CD4-positive, alpha-beta T cell treated with Interleukin-17A for 4 hours (primary cell): Measurements from ENCODE around the gene TPCN1.

Source experiments
- DNase-seq: peaks from one replicate; pipeline ENCODE4 v3.0.0-alpha.2; 2020; ENCODE audit warnings: mixed read lengths

The TPCN1 gene

DNA sequence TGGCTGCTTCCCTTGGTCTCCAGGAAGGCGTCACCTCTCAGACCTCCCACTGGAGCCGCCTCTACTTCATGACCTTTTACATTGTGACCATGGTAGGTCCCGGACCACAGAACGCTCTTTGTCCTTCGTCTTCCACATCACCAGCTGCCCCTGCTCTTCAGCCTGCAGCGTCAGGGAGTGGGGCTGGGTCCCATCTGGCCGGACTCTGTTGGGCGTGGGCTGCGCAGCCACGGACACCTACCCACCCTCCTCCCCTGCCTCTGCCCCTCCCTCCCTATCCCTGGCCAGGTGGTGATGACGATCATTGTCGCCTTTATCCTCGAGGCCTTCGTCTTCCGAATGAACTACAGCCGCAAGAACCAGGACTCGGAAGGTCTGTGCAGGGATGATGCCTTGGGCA is 70.3 kb downstream of the TPCN1 start:
- DNase-seq, result no peak

DNA sequence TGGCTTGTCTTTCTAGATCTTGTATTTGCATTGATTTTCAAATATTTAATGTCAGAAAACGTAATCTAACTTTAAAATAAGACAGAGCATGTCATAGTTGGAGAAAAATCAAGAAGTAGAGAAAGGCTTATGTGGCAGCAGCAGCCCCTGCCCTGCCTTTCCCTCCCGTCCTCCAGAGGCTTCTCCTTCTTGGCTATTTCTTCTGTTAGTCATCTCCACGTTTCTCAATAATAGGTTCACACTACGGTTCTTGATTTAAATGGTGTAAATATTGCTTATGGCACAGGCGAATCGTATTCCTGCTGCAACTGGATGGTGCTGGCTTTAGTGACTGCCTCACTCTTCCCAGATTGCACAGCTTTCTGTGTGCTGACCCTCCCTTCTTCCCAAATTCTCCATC is 70.8 kb downstream of the TPCN1 start:
- DNase-seq, result no peak

DNA sequence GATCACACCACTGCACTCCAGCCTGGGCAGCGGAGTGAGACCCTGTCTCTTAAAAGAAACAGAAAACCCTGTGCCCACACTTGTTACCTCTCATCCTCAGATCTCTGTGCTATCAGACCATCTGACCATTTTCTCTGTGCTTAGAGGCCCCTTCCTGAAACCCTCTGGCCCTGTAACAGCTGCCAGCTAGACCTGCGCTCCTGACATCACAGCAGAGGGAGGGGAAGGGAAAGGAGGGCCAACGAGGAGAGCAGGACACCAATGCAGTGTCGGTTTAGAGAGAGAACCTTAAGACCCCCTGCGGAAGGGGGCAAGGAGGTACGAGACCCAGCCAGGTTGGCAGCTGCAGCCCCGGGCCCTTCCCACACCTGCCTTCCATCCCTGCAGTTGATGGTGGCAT is 71.3 kb downstream of the TPCN1 start:
- no peak for DNase-seq

DNA sequence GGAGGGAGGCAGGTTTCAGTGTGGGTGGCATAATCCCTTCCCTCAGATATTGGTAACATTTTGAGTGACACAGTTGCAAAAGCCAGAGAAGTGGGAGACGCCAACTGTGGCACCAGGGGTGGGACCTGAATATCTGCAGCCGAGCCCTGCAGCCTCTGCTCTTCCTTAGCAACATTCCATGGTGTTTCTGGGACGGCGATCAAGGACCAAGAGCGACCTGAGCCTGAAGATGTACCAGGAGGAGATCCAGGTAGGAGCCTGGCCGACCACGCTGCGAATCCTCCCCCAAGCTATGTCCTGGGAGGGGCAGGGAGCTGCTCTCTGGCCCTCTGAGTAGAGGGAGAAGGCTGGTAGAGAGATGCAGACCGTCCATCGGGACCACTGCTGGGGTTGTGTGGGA is 71.8 kb downstream of the TPCN1 start:
- no peak for DNase-seq

DNA sequence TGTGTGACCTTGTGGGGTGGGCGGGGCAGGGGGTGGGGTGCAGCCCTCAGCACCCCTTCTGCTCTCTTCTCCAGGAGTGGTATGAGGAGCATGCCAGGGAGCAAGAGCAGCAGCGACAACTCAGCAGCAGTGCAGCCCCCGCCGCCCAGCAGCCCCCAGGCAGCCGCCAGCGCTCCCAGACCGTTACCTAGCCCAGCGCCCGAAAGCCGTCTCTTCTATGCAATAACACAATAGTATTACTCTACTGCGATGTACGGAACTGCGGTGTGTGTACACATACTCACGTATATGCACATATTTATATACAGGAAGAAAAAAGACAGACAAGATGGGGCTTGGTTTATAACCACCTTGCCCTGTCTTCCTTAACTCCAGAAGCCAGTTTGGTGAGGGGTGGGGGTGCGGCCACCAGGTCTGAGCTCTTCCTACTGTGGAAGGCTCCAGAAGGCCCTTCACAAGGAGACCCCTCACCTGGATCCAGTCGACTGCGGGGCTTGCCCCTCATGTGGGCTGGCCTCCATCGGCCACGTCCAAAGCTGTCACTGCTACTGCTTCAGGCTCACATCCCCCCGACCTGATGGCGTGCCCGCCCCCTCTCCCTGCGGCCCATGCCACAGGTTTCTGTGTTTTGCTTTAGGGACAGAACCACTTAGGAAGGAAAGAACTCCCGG is 74.8 kb downstream of the TPCN1 start:
- no peak for DNase-seq

DNA sequence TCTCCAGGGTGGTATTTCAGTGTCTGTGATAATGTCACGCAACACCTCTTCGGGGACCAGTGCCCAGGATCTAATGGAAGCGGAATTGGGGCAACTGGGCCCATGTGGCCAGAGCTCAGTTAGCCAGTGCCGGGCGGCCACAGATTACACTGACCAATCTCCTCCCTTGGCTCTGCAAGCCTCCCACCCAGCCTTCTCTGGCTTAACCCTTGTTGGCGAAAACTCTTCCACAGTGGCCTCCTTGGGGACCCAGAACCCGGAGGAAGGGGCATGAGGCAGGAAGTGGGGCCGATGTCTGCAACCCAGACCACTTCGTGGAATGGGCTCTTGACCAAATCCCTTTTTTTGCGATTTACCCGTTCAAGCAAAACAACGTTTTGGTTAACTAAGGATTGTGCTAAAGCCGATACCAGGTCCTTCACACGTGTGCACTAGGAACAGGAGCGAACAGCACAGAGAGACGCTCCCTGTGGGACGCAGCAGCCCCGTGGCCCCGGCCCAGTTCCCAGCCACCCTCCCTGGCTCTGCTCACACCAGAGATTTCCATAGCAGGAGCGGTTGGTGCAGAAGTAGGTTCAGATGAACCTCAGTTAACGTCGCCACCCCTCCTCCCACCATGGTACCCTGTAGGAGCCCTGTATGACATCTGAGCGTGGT is 75.4 kb downstream of the TPCN1 start:
- no peak for DNase-seq

DNA sequence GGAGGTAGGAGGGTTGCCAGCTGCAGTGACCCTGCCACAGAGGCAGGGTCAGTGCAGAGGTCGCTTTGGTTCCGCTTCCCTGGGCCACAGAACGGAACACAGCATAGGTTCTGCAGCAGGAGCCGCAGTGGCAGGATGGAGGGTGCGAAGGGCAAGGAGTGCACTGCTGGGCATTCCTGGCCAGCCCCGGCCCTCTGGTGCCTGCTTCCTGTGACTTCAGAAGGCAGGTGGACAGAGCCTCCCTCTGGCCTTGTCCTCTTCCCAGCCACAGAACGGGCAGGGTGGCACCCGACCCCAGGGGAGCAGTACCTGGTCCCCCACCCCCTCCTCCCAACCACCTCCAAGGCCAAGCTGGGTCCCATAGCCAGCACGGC is 75.9 kb downstream of the TPCN1 start:
- DNase-seq, result no peak

DNA sequence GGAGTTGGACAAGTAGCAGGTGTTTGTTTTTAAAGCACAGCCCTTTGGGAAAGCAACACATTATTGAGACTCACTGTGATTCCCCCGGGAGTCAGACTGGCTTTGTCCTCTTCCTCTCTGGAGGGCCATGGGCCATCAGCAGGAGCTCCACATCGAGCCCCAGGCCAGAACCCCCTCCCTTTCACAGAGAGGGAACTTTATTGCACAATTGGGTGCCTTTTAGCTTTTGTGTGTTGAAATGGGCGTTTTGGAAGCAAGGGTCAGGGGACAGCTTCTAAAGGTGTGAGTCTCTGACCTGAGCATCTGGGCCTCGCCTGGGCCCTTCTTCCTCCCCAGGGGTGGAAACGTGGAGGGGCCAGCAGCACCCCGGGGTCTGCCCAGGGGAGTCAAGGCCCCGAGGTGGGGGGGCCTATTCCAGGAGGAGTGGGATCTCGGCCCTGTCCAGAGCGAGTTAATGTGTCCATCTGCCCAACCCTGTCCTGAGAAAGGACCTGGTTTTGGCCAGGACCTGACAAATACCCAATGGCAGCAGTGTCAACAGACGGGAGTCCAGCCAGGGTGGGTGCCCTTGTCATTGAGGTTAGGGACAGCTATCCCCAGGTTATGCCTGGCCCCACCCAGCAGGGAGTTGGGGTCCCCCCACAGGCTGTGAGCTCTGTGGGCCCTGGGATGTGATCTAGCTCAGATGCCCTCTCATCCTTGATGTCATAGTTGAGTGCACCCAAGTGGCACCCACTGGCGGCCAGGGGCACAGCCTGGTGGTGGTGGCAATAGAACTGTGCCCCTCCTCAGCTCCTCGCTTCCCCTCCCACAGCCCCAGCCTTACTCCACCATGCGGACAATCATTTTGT is 76.6 kb downstream of the TPCN1 start:
- DNase-seq, result no peak

DNA sequence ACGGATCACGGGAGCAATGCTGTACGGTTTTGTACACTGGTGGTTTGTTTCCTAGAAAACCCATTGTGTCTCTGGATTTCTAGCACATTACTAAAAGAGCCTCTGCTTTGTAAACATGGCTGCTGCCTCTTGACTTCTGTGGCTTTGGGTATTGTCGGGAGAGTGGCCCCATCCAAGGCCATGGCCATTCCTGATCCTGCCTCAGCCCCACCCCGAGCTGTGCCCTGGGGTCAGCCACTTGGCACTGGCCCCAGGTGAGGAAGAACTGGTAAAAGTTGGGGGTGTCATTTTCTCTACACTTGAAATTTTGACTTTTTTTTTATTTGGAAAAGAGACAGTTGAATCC is 77.2 kb downstream of the TPCN1 start:
- no peak for DNase-seq

DNA sequence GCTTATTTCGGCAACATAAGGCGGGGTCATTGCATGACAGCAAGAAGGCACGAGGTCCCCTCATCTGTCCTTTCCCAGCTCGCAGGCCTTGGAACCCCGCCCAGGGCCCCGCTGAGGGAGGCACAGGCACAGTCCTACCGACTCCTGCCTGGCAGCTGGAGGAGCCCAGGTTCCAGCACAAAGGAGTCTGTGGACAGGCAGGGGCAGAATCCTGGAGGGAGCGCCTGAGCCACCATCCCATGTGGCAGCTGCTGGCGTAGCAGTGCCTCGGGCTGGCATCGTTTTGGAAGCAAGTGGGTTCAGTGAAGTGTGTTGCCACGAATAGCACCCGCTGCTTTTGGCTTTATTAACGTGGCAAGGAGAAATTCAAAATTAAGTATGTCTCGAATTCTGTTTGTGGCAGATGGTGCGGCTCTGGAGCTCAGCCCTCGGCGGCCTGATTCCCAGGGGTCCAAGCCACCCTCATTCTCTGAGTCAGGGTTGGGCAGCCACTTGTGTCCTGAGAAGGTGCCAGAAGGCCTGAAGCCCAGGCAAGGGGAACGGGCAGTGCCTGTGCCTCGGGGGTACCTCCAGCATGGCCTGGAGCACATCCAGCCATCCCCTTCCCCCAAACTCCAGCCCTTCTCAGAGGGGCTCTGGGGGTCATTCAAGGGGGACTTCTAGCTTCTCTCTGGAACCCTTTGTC is 77.7 kb downstream of the TPCN1 start:
- DNase-seq, result no peak

DNA sequence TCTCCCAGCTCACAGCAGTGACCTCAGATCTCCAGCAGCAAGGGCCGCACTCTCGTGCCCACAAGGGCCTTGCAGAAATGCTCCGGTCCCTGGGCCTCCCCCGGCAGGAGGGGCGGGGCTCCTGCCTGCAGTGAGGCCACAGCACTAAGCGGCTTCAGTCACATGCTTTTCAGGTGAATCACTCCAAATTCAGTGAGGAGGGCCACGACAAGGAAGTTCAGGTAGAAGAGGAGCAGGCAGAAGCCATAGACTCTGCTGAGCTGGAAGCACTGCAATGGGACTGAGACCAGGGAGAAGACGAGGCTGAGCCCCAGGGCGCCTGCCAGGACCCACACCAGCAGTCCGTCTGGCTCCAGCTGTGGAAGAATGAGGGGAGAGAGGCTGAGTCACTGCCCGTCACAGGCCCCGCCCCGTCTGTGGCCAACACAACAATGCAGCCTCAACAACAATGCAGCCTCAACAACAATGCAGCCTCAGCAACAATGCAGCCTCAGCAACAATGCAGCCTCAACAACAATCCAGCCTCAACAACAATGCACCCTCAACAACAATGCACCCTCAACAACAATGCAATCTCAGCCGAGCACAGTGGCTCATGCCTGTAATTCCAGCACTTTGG is 78.5 kb downstream of the TPCN1 start:
- DNase-seq, result no peak

DNA sequence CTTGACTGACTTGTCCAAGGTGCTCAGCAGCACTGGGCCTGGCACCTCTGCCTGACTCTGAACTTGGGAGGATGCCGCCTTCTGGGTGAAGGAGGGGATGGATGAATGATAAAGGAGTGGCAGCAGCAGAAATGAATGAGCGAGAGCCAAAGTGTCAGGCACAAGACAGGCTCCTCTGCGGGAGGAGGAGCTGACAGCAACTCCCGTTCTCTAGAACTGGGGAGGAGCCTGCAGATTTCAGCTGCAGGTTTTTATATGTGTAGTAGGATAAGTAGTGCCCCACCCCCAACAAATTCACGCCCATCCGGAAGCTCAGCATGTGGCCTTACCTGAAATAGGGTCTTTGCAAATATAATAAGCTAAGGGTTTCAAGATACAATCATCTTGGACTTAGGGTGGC is 80.5 kb downstream of the TPCN1 start:
- DNase-seq, result no peak

DNA sequence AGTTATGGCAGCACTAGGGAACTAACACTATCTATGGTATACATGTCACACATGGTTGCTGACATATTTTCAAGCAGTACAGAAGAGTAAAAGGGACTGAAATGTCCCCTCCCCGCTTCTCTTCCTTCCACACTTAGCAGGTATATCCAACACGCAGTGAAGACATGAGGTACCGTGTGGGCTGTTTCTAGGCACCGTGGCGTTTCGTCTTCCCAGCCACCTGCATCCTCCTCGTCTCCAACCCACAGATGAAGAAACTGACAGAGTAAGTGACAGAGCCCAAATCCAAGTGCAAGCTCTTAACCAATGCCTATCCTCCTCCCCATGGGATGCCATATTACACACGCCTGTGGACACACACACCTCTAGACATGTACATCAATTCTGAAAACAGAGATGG is 81.2 kb downstream of the TPCN1 start:
- no peak for DNase-seq

DNA sequence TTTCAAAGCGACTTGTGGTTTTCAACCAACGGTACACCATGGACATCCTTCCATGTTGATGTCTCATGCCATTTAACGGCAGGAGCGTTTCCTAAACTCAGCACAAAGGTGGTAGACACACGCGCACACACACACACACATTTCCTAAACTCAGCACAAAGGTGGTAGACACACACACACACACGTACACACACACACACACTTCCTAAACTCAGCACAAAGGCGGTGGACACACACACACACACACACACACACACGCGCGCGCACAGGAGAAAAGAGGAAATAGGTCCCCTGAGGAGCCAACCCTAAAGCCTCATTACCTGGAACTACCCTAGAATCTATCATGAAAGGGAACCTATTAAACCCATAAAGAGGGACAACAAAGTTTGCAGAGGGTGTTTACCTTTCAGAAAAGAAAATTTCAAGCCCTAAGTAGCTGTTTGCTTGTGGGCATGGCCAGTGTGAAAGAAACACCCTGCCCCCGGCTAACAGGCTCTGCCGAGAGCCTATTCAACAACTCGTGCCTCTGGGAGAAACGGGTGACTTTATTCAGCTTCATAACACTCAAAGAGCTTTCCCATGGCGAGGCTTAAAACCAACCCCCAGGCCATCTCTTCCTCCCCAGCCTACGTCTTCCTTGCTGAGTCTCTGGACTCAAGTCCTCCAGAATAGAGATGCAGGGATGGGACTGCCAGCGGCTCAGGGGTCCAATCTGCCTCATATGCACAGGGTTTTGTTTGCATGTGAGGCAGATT is 81.8 kb downstream of the TPCN1 start:
- DNase-seq, result peak; percentile 45

DNA sequence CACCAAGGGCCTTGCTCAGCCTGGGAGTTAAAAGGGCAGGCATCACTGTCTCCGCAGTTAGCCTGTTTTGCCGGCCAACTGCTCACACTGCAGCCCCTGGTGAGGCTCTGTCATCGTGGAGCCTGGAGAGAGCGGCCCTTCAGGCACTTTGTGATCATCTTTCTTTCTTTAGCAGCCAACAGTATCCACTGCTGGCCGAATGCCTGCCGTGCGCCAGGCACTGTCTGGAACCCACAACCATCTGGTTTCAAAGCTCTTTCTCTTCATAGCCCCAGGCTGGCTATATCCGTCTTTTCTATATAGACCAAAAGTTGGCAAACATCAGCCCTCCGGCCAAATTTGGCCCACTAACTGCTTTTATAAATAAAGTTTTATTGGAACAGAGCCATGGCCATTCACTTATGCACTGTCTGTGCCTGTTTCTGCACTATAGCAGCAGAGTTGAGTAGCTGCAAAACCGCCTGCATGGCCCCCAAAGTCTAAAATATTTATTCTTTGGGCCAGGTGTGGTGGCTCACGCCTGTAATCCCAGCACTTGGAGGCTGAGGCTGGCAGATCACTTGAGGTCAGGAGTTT is 84.1 kb downstream of the TPCN1 start:
- no peak for DNase-seq

DNA sequence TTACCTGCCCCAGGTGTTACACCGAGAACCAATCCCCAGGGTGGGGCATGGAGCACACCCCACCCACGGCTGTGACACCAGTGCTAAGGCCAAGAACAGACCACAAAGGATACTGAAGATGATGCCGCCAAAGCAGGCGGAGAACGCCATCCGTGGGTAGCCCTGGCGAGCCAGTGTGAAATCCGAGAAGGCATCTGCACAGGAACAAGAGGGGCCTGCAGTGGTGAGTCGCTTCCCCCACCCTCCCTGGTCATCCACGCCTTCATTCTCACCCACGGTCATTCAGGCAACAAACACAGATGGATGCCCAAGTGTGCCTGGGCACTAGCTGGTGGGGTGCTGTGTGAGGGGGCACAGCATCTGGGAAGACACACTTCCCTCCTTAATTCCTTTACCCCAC is 85.1 kb downstream of the TPCN1 start:
- DNase-seq, result no peak

DNA sequence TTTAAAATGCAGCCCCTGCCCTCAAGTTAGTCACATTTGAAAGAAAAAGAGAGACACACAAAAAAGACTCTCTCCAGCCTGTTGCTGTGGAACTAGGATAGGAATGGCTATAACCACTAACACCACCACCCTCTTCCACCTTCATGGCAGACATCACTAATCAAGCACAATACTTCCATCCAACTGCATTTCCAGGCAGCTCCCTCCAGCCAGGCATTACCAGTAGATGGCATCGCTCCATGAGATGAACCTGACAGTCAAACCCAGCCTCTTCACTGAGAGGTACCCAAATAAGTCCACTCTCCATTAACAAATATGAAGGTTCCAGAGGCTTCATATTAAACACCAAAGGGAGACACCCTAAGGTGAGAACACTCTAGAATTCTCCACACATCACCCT is 89.2 kb downstream of the TPCN1 start:
- peak; percentile 20 for DNase-seq

DNA sequence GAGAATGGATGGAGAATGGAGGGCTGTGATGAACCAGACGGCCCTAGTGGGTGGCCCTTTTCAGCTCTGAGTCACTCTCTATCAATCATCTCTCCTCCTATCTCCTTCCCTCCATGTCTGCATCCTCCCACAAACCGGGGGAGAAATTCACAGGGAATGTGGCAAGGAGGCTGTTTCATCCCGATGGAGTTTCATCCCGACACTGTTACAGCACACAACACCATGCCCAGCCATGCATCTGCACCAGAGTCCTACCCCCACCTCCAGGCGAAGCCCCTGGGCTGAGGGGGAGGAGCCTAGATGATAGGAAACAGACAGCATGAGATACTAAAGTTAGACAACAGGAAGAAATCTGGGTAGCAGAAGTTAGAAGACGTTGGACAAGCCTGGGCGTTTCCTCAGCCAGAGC is 92.9 kb downstream of the TPCN1 start:
- DNase-seq, result no peak

DNA sequence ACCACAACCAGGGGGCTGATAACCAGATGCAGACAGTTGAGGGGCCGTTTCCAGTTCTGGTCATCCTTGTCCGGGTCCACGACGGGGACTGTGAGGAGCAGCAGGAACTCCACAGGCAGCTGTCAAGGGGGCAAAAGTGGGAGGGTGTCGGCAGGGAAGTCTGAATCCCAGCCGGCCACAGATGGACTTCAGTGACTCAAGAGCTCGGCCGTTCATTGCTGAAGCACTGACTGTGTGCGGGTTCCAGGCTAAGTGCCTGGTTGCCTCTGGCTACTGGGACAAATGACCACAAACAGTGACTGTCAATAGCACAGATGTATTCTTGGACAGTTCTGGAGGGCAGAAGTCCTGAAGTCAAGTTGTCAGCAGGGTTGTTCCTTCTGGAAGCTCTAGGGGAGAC is 94.1 kb downstream of the TPCN1 start:
- no peak for DNase-seq

DNA sequence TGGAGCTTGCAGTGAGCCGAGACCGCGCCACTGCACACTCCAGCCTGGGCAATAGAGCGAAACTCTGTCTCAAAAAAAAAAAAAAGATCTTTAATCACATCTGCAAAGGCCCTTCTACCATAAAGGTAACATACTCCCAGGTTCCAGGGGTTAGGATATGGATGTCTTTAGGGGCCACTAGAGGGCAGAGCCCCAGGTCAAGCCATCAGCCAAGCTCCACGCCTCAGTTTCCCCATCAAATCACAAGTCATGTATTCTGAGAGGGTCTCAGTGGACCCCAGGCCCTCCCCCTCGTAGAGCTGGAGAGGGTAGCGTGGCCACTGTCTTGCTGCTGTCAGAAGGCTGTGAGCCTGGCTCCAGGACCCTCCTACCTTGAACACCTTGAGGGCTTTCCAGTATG is 94.9 kb downstream of the TPCN1 start:
- no peak for DNase-seq

DNA sequence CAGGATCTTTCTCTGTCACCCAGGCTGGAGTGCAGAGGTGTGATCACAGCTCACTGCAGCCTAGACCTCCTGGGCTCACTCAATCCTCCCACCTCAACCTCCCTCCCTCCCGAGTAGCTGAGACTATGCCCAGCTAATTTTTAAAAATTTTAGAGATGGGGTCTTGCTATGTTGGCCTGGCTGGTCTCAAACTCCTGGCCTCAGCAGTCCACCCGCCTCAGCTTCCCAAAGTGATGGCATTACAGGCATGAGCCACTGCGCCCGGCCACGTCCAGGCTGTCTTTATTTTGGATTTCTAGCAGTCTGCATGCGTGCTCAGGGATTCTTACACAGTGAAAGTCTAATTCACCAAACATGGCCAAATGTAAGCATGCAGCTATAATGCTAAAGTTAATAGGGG is 95.9 kb downstream of the TPCN1 start:
- DNase-seq, result no peak

DNA sequence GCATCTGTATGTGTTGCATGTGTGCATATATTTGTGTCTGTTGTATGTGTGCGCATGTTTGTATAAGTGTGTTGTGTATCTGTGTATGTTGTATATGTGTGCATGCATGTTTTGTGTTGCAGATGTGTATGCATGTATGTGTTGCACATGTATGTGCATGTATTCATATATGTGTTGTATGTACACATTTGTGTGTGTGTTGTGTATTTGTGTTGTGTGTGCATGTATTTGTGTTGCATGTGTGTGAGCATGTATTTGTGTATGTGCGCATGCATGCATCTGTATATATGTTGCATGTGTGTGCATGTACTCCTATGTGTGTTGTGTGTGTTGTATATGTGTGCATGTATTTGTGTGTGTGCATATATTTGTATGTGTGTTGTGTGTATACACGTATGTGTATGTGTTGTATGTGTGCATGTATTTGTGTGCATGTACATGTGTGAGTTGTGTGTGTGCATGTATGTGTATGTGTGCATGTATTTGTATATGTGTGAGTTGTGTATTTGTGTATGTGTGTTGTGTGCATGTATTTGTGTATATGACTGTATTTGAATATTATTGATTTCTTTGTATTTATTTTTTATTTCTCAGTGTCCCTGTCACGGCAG is 96.9 kb downstream of the TPCN1 start:
- no peak for DNase-seq
